ENCODE data around the gene PRR15L.

DNA sequence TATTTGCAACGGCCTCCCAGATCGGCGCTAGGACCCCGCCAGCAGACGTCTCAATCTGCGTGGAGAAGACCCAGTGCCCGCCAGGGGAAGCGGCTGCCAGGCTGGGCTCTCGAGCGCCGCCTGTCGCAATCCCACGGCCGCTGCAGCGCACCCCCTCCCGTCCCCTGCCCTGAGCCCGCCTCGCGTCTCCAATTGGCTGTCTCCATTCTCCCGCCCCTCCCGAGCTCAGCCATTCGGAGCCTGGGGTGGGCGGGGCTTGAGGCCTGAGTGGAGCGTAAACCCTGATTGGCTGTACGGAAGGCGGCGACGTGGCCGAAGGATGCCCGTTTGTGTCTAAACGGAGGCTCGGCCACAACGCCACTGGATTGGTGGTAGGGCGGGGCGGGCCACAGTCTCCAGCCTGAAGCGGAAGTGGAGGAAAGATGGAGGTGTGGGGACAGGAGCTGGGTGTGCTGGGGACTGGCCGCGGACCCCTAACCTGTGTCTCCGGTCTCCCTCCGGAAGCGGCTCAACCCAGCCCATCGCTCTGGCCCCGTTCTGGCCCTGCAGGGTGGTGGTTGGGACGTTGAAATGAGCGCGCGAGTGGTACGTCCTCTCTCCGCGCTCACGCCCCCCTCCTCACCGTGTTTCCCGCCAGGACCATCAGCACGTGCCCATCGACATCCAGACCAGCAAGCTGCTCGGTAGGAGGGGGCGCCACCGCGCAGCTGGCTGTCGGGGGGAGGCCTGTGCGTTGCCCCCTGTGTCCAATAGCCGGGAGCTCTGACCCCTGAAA lies 13.2 kb upstream of the PRR15L start, which contains the start of gene CDK5RAP3:
- TF ChIP-seq, protein P1, sequence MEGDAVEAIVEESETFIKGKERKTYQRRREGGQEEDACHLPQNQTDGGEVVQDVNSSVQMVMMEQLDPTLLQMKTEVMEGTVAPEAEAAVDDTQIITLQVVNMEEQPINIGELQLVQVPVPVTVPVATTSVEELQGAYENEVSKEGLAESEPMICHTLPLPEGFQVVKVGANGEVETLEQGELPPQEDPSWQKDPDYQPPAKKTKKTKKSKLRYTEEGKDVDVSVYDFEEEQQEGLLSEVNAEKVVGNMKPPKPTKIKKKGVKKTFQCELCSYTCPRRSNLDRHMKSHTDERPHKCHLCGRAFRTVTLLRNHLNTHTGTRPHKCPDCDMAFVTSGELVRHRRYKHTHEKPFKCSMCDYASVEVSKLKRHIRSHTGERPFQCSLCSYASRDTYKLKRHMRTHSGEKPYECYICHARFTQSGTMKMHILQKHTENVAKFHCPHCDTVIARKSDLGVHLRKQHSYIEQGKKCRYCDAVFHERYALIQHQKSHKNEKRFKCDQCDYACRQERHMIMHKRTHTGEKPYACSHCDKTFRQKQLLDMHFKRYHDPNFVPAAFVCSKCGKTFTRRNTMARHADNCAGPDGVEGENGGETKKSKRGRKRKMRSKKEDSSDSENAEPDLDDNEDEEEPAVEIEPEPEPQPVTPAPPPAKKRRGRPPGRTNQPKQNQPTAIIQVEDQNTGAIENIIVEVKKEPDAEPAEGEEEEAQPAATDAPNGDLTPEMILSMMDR (IDR thresholded peaks at IDR 0.05) = peak; percentile 95 to 99 (median 98)
- peak in 1 of 2 donors; percentile 65 for TF ChIP-seq POLR2A (IDR thresholded peaks at IDR 0.05)

Data from heart left ventricle (tissue), 13 donors.